ENCODE data around the gene MRLN.

MRLN gene

GRCh38 chr10:59741583-59741982 lies 11.7 kb downstream of the MRLN start:
- Histone ChIP-seq H3K9ac (ENCODE audit: low read length) (no peak overlapping the region), H3K9me3 (ENCODE audit: insufficient read depth, low read length) (no peaks in the 10 kb centered on the region), H3K4me3 (ENCODE audit: low read length) (no peak overlapping the region), H3K79me2 (ENCODE audit: low read length) (no peaks in the 10 kb centered on the region), H3K4me2 (ENCODE audit: low read length) (no peak overlapping the region), H3K27me3 (ENCODE audit: low read depth, low read length) (no peaks in the 10 kb centered on the region), H2AFZ (ENCODE audit: low read depth, low read length) (no peak overlapping the region), H3K27ac (ENCODE audit: low read length) (no peak overlapping the region), H3K4me1 (ENCODE audit: low read length) (no peaks in the 10 kb centered on the region), H3K36me3 (replicated peaks; ENCODE audit: low read depth, low read length) (no peaks in the 10 kb centered on the region), H4K20me1 (ENCODE audit: insufficient read depth, low read length) (no peaks in the 10 kb centered on the region)
- TF ChIP-seq EZH2phosphoT487 (IDR thresholded peaks at IDR 0.05; ENCODE audit: low read depth) (no peak), CTCF (IDR thresholded peaks at IDR 0.05; ENCODE audit: low read depth, low read length) (no peak)

GRCh38 chr10:59741048-59741447 lies 12.2 kb downstream of the MRLN start:
- no peaks in the 10 kb centered on the region for H3K4me1 ChIP-seq (ENCODE audit: low read length)
- no peak overlapping the region for H2AFZ ChIP-seq (ENCODE audit: low read depth, low read length)
- H3K4me3 ChIP-seq (ENCODE audit: low read length), result no peak overlapping the region
- H3K4me2 ChIP-seq (ENCODE audit: low read length), result no peak overlapping the region
- no peak for TF ChIP-seq CTCF (IDR thresholded peaks at IDR 0.05; ENCODE audit: low read depth, low read length)
- no peak for TF ChIP-seq EZH2phosphoT487 (IDR thresholded peaks at IDR 0.05; ENCODE audit: low read depth)
- H4K20me1 ChIP-seq (ENCODE audit: insufficient read depth, low read length), result no peaks in the 10 kb centered on the region
- H3K27me3 ChIP-seq (ENCODE audit: low read depth, low read length), result no peaks in the 10 kb centered on the region
- no peak overlapping the region for H3K27ac ChIP-seq (ENCODE audit: low read length)
- H3K9me3 ChIP-seq (ENCODE audit: insufficient read depth, low read length), result no peaks in the 10 kb centered on the region
- no peak overlapping the region for H3K9ac ChIP-seq (ENCODE audit: low read length)
- no peaks in the 10 kb centered on the region for H3K79me2 ChIP-seq (ENCODE audit: low read length)
- no peaks in the 10 kb centered on the region for H3K36me3 ChIP-seq (replicated peaks; ENCODE audit: low read depth, low read length)

- no peaks in the 10 kb centered on the region for H4K20me1 ChIP-seq (ENCODE audit: insufficient read depth, low read length)
- H3K9ac ChIP-seq (ENCODE audit: low read length), result no peak overlapping the region
- no peak overlapping the region for H3K4me2 ChIP-seq (ENCODE audit: low read length)
- no peak overlapping the region for H3K4me3 ChIP-seq (ENCODE audit: low read length)
- no peaks in the 10 kb centered on the region for H3K79me2 ChIP-seq (ENCODE audit: low read length)
- H3K4me1 ChIP-seq (ENCODE audit: low read length), result peaks cover 8% of the 10 kb centered on the region
- H3K36me3 ChIP-seq (replicated peaks; ENCODE audit: low read depth, low read length), result no peaks in the 10 kb centered on the region
- no peak overlapping the region for H3K27ac ChIP-seq (ENCODE audit: low read length)
- H3K27me3 ChIP-seq (ENCODE audit: low read depth, low read length), result no peaks in the 10 kb centered on the region
- H2AFZ ChIP-seq (ENCODE audit: low read depth, low read length), result no peak overlapping the region
- TF ChIP-seq EZH2phosphoT487 (IDR thresholded peaks at IDR 0.05; ENCODE audit: low read depth) (no peak), CTCF (IDR thresholded peaks at IDR 0.05; ENCODE audit: low read depth, low read length) (no peak)
- no peaks in the 10 kb centered on the region for H3K9me3 ChIP-seq (ENCODE audit: insufficient read depth, low read length)
Measured at GRCh38 chr10:59736749-59737148, 16.5 kb downstream of the MRLN start.

- TF ChIP-seq CTCF (IDR thresholded peaks at IDR 0.05; ENCODE audit: low read depth, low read length) (no peak), EZH2phosphoT487 (IDR thresholded peaks at IDR 0.05; ENCODE audit: low read depth) (no peak)
Measured at GRCh38 chr10:59735296-59735695, 18.0 kb downstream of the MRLN start.

More at GRCh38 chr10:59735296-59735695, 18.0 kb downstream of the MRLN start:
- no peaks in the 10 kb centered on the region for H3K9me3 ChIP-seq (ENCODE audit: insufficient read depth, low read length)
- H3K27ac ChIP-seq (ENCODE audit: low read length), result no peak overlapping the region
- H3K36me3 ChIP-seq (replicated peaks; ENCODE audit: low read depth, low read length), result no peaks in the 10 kb centered on the region
- H3K4me1 ChIP-seq (ENCODE audit: low read length), result peaks cover 8% of the 10 kb centered on the region
- H2AFZ ChIP-seq (ENCODE audit: low read depth, low read length), result peak overlapping the region; percentile 39; the same call in 1 of the 2 replicates
- H3K4me2 ChIP-seq (ENCODE audit: low read length), result no peak overlapping the region
- no peak overlapping the region for H3K9ac ChIP-seq (ENCODE audit: low read length)
- H4K20me1 ChIP-seq (ENCODE audit: insufficient read depth, low read length), result no peaks in the 10 kb centered on the region
- no peaks in the 10 kb centered on the region for H3K27me3 ChIP-seq (ENCODE audit: low read depth, low read length)
- no peak overlapping the region for H3K4me3 ChIP-seq (ENCODE audit: low read length)
- no peaks in the 10 kb centered on the region for H3K79me2 ChIP-seq (ENCODE audit: low read length)

All from OCI-LY3 (cell line).